Motor neuron (in vitro differentiated cells): ENCODE measurements around the gene CR1. TPM values are rescaled to one million over a fixed set of nuclear protein-coding genes. Genes with fewer than 3 reads are reported as not detected.

Experiments
- ATAC-seq, 8 experiments: fragments of 200-7000 bp; cut with Tn5 transposase; replicated peaks in 6 of 8; 2 replicates each; pipeline ENCODE4 v1.8.0; 2021; ENCODE audit warnings: mild to moderate bottlenecking in 8 of 8, moderate library complexity in 8 of 8
- H3K27ac ChIP-seq, 2 donors: fragments of 250-450 bp; sonication (Bioruptor Pico); 2 replicates each; pipeline ENCODE4 v1.9.0; 2021; ENCODE audit warnings: antibody characterized with exemption in 2 of 2, mild to moderate bottlenecking in 2 of 2, moderate library complexity in 1 of 2
- H3K4me1 ChIP-seq, 2 donors: fragments of 250-450 bp; sonication (Bioruptor Pico); replicated peaks in 1 of 2; 2 replicates each; pipeline ENCODE4 v1.6.1; 2021; ENCODE audit warnings: antibody characterized with exemption in 2 of 2, mild to moderate bottlenecking in 2 of 2, moderate library complexity in 1 of 2
- H3K4me3 ChIP-seq, 5 donors: fragments of 250-450 bp; sonication (Bioruptor Pico); 2 replicates each; pipeline ENCODE4 v1.9.0; 2021; ENCODE audit warnings: antibody characterized with exemption in 5 of 5, mild to moderate bottlenecking in 5 of 5, moderate library complexity in 4 of 5
- WGBS, 10 experiments: fragments of 450-650 bp; shearing (Covaris generic); methylation state at CpG; one replicate each; pipeline ENCODE4 v1.0.0; 2022; 5-methylcytosine and 5-hydroxymethylcytosine counted together
- in situ Hi-C, 9 experiments: fragments of 400-800 bp; cut with MboI; loops; one replicate each; pipeline ENCODE4 v1.15.0; 2021; ENCODE audit warnings: low sequenced_read_pairs in 9 of 9, low pct_unique_long_range_greater_than_20kb in 2 of 9; ENCODE audit not compliant: unreplicated experiment in 9 of 9
- total RNA-seq, 8 experiments: library from RNA; unstranded; fragments of 300-600 nt; gene quantifications; 2 replicates each; pipeline versions ENCODE4 v1.2.3 to v1.2.4, GENCODE V29; 2022

Gene CR1
- total RNA-seq, 8 experiments from 2014 or later = 0.05 to 1.1 (median 0.25) TPM; not detected in 2

- H3K4me3 ChIP-seq = peak within 1 kb of the TSS; percentile 37 to 47 (median 38)
- WGBS, 10 experiments = 0 to 34% (median 22%) methylated on average over 1 to 38 of the region's 65 CpGs; no CpG with 5 or more reads in 6 of the 10 experiments
- no peak within 1 kb of the TSS for H3K27ac ChIP-seq
- peaks cover 0 to 2% of the 10 kb centered on the region in 2 donors for H3K4me1 ChIP-seq
- in situ Hi-C loops = no loop called here
- ATAC-seq = peak; percentile 83 to 100 (median 100)
Measured at GRCh38 chr1:207644852-207645634, 149.1 kb downstream of the CR1 start, which contains the start of gene CR1L. TSS of gene CR1L (plus strand) at chr1:207645133. CDS start at chr1:207645234, 101 bp downstream.

GRCh38 chr1:207645635-207646081 lies 149.7 kb downstream of the CR1 start:
- WGBS, 10 experiments = 47 to 100% (median 78%) methylated on average over 3 to 10 of the region's 17 CpGs; no CpG with 5 or more reads in 5 of the 10 experiments
- Histone ChIP-seq H3K4me1 (peaks cover 0 to 2% of the 10 kb centered on the region in 2 donors), H3K4me3 (no peak overlapping the region), H3K27ac (no peak overlapping the region)
- in situ Hi-C loops = no loop called here
- no peak for ATAC-seq

- ATAC-seq = no peak
- in situ Hi-C loops = no loop called here
- H3K4me3 ChIP-seq = no peak overlapping the region
- no peak overlapping the region for H3K27ac ChIP-seq
- H3K4me1 ChIP-seq = peaks cover 0 to 2% of the 10 kb centered on the region in 2 donors
Measured at GRCh38 chr1:207646171-207646570, 150.2 kb downstream of the CR1 start.

- no peak overlapping the region for H3K4me3 ChIP-seq
- 17 to 100% (median 61%) methylated on average over 1 to 4 of the region's 4 CpGs for WGBS, 10 experiments
- H3K27ac ChIP-seq = no peak overlapping the region
- ATAC-seq = no peak
- in situ Hi-C loops = no loop called here
- H3K4me1 ChIP-seq = peaks cover 0 to 2% of the 10 kb centered on the region in 2 donors
Measured at GRCh38 chr1:207646944-207647579, 151.1 kb downstream of the CR1 start.

GRCh38 chr1:207647671-207648333 lies 151.8 kb downstream of the CR1 start:
- 0 to 73% (median 42%) methylated on average over 1 to 4 of the region's 4 CpGs; no CpG with 5 or more reads in 1 of the 10 experiments for WGBS, 10 experiments
- H3K4me3 ChIP-seq = no peak overlapping the region

GRCh38 chr1:207648334-207649209 lies 152.6 kb downstream of the CR1 start:
- Histone ChIP-seq H3K4me3 (no peak overlapping the region), H3K27ac (no peak overlapping the region), H3K4me1 (peaks cover 0 to 2% of the 10 kb centered on the region in 2 donors)
- WGBS, 10 experiments = 7 to 82% (median 71%) methylated on average over 2 to 5 of the region's 5 CpGs
- in situ Hi-C loops = no loop called here
- ATAC-seq = no peak

More at GRCh38 chr1:207647671-207648333, 151.8 kb downstream of the CR1 start:
- H3K27ac ChIP-seq = no peak overlapping the region
- peaks cover 0 to 2% of the 10 kb centered on the region in 2 donors for H3K4me1 ChIP-seq
- in situ Hi-C loops = no loop called here
- no peak for ATAC-seq

GRCh38 chr1:207649210-207649753 lies 153.3 kb downstream of the CR1 start:
- Histone ChIP-seq H3K4me1 (peaks cover 0 to 2% of the 10 kb centered on the region in 2 donors), H3K27ac (no peak overlapping the region), H3K4me3 (no peak overlapping the region)
- ATAC-seq = no peak
- in situ Hi-C loops = no loop called here
- WGBS, 10 experiments = 23 to 100% (median 42%) methylated on average over 1 to 5 of the region's 5 CpGs; no CpG with 5 or more reads in 1 of the 10 experiments

- 25 to 86% (median 55%) methylated on average over 1 to 4 of the region's 4 CpGs; no CpG with 5 or more reads in 2 of the 10 experiments for WGBS, 10 experiments
- in situ Hi-C loops = no loop called here
- Histone ChIP-seq H3K4me1 (no peaks in the 10 kb centered on the region), H3K4me3 (no peak overlapping the region), H3K27ac (no peak overlapping the region)
- peak in 3 of 8 experiments; percentile 12 to 67 (median 58) for ATAC-seq
Measured at GRCh38 chr1:207649865-207650580, 154.1 kb downstream of the CR1 start.

- no peaks in the 10 kb centered on the region for H3K4me1 ChIP-seq
- ATAC-seq = no peak
- WGBS, 10 experiments = 0 to 100% (median 95%) methylated on average over 1 of the region's 1 CpG; no CpG with 5 or more reads in 1 of the 10 experiments
- in situ Hi-C loops = no loop called here
- no peak overlapping the region for H3K4me3 ChIP-seq
- no peak overlapping the region for H3K27ac ChIP-seq
Measured at GRCh38 chr1:207651583-207651982, 155.6 kb downstream of the CR1 start.

- H3K27ac ChIP-seq = no peak overlapping the region
- no peak overlapping the region for H3K4me3 ChIP-seq
- 6 to 80% (median 49%) methylated on average over 1 to 2 of the region's 2 CpGs for WGBS, 10 experiments
- no peaks in the 10 kb centered on the region for H3K4me1 ChIP-seq
- peak in 1 of 8 experiments; percentile 37 for ATAC-seq
- in situ Hi-C loops = no loop called here
Measured at GRCh38 chr1:207654320-207654719, 158.4 kb downstream of the CR1 start.

- WGBS, 10 experiments = 0 to 83% (median 60%) methylated on average over 1 to 5 of the region's 7 CpGs; no CpG with 5 or more reads in 1 of the 10 experiments
- Histone ChIP-seq H3K27ac (no peak overlapping the region), H3K4me3 (no peak overlapping the region), H3K4me1 (no peaks in the 10 kb centered on the region)
- in situ Hi-C loops = no loop called here
- no peak for ATAC-seq
Measured at GRCh38 chr1:207658408-207658807, 162.5 kb downstream of the CR1 start.
